ENCODE results near the gene SLC47A1.

DNA sequence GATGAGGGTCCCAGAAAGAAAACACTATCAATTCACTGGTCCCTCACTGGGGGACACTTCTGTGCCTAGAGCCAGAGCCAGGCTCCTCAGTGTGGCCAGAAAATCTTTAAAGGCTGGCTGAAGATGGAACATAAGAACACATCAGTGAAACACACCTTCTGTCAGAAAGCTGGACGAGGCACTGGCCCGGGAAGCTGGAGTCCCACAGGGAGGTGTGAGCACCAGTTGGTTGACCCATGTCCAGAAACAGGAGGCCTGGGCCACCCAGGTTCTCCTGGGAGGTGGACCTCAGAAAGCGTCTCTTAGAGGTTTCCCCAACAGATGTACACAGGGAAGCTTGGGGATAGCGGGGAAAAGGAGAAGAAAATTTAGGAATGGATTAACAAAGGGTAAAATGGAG is 58.7 kb downstream of the SLC47A1 start:
- TF ChIP-seq, protein P1, sequence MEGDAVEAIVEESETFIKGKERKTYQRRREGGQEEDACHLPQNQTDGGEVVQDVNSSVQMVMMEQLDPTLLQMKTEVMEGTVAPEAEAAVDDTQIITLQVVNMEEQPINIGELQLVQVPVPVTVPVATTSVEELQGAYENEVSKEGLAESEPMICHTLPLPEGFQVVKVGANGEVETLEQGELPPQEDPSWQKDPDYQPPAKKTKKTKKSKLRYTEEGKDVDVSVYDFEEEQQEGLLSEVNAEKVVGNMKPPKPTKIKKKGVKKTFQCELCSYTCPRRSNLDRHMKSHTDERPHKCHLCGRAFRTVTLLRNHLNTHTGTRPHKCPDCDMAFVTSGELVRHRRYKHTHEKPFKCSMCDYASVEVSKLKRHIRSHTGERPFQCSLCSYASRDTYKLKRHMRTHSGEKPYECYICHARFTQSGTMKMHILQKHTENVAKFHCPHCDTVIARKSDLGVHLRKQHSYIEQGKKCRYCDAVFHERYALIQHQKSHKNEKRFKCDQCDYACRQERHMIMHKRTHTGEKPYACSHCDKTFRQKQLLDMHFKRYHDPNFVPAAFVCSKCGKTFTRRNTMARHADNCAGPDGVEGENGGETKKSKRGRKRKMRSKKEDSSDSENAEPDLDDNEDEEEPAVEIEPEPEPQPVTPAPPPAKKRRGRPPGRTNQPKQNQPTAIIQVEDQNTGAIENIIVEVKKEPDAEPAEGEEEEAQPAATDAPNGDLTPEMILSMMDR (IDR thresholded peaks at IDR 0.05), result no peak
- no peak for TF ChIP-seq POLR2A (IDR thresholded peaks at IDR 0.05)
